Fibroblast of mammary gland (primary cell): ENCODE measurements around the gene PCNA.
A peak's percentile ranks its signal among the peaks of the same experiment; 100 is the strongest.

ENCODE experiments used
- DNase-seq: peaks from one replicate; pipeline ENCODE4 v3.0.0-alpha.2; 2010; ENCODE audit warnings: low read depth
- H3K4me3 ChIP-seq: 2 replicates; pipeline ENCODE4 v1.5.1; 2011; ENCODE audit warnings: low read depth, mild to moderate bottlenecking, low read length, moderate library complexity; ENCODE audit not compliant: control insufficient read depth
- TF ChIP-seq, protein P1 (sequence below): conservative IDR thresholded peaks from 2 replicates; pipeline ENCODE4 v1.5.1; 2011; ENCODE audit warnings: low read depth, low read length, inconsistent platforms; ENCODE audit not compliant: control insufficient read depth, insufficient read depth

The PCNA gene

DNA sequence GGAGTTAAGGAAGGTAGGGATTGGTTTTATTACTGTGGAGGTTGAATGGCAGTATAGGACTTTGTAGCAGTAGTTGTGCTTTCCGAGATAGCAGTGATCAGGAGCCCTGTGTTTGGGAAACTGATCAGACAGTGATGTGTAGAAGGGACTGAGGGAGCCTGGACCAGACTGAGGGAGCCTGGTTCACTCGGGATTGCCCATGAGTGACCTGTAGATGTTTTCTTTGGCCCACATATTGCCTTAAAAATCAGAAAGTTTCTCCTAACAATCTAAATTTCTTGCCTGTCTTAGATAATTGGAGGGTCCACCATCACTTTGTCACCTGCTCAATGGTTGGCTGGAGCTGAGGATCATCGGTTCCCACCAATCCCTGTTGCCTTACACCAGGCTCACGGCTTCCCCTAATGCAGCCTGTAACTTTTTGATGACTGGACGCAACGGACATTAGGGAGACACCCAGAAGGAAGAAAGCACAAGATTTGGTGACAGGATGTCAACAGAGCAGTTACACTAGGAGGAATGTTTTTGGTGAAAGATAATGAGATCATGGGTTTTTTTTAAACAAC, 8.2 kb upstream of the PCNA start:
- H3K4me3 ChIP-seq: peak overlapping the region; percentile 86
- no peak for DNase-seq
- TF ChIP-seq, protein P1, sequence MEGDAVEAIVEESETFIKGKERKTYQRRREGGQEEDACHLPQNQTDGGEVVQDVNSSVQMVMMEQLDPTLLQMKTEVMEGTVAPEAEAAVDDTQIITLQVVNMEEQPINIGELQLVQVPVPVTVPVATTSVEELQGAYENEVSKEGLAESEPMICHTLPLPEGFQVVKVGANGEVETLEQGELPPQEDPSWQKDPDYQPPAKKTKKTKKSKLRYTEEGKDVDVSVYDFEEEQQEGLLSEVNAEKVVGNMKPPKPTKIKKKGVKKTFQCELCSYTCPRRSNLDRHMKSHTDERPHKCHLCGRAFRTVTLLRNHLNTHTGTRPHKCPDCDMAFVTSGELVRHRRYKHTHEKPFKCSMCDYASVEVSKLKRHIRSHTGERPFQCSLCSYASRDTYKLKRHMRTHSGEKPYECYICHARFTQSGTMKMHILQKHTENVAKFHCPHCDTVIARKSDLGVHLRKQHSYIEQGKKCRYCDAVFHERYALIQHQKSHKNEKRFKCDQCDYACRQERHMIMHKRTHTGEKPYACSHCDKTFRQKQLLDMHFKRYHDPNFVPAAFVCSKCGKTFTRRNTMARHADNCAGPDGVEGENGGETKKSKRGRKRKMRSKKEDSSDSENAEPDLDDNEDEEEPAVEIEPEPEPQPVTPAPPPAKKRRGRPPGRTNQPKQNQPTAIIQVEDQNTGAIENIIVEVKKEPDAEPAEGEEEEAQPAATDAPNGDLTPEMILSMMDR: no peak

DNA sequence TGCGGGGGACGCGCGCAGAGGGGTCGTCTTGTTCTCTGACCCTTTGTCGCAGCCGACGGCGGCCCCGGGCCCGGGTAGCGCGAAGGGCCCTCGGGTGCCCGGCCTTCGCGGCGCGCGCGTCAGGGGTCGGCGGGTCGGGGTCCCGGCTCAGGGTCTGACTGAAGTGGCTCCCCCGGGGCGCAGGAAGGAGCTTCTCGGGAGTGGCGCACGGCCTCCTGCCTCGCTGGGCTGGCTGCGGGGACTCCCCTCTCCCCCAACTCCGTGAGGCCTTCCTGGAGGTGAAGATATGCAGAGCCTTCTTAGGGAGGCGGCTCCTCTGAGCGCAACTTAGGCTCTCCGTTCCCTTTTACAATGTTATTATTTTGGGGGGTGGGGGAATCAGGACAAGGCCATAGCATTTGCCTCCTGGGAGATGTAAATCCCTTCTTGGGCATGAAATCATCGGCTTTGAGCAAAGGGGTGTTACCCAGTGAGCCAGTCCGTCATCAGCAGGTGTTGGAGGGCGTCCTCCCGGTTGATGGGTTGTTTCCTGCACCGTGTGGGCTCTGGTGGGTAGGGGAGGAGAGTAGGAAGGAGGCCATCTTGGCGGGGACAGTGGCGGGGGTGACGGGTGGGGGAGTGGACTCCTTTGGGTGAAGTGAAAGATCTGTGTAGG, 7.6 kb upstream of the PCNA start:
- DNase-seq: peak; percentile 55
- TF ChIP-seq, protein P1: no peak

DNA sequence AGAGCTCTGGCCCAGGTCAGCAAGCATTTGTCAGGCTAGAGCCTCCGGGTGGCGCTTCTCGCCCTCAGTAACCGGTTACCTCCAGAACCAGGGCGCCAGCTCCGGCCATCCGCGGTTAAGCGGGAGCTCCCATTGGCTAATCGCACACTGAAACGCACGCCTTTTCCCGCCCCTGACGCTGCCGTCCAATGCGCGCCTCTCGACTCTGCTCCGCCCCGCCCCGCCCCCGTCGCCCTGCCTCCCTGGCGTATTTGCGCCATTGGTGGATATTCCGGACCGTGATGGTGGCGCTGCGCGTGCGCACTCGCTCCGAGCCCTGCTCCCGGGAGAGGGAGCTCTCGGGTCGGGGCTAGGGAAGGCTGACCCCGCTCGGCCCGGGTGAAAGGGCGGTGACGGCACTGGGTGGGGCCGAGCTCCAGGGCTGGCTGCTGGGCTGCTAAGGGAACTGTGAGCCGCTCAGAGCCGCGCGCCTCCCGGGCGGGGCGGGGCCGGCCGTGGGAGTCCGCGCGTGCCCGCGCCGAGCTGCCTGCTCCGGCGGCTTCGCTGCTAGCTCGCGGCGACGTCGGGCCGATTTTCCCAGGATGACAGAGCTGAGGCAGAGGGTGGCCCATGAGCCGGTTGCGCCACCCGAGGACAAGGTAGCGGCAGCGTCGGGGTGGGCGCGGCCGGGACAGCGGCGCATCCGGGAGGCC, 6.9 kb upstream of the PCNA start, which contains the start of gene CDS2:
TSS of gene CDS2 (plus strand) at position 497 of the 692 bp plus-strand sequence. CDS start at position 582, 85 bp downstream.
- peak within 1 kb of the TSS; percentile 86 for H3K4me3 ChIP-seq
- DNase-seq: peak; percentile 97
- TF ChIP-seq, protein P1: peak; percentile 40

More for the DNA sequence above, 7.6 kb upstream of the PCNA start:
- peak overlapping the region; percentile 86 for H3K4me3 ChIP-seq

DNA sequence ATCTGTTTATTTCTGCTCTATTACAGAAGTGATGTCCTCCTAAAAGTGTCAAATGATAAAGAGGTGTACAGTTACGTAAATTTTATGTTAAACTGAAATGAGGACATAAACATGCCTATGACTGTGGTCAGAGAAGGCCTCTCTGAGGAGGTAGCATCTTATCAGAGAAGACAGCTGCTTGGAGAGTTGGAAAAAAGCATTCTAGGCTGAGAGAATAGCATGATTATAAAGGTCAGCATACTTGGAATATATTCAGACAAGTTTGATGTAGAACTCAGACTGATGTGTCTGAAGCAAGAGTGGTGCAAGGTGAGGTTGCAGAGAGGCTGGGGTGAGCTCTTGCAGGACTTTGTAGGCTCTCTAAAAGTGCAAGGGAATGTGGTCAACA, 3.1 kb upstream of the PCNA start:
- DNase-seq: no peak
- TF ChIP-seq, protein P1: no peak
- no peak overlapping the region for H3K4me3 ChIP-seq

DNA sequence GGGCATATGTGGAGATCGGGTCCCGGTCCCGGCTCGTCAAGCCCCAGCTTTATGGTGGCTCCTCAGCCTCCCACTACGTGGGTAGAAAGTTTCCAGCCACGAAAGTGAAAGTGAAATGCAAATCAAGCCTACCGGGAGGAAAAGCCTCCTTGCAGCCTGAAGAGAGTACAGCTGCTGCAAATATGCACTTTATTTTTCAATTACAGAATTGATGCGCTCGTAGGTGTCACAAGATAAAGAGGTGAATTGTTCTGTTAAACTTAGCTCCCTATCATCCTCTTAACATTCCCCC, 373 bp upstream of the PCNA start:
- TF ChIP-seq, protein P1: no peak
- peak overlapping the region; percentile 95 for H3K4me3 ChIP-seq
- DNase-seq: no peak

DNA sequence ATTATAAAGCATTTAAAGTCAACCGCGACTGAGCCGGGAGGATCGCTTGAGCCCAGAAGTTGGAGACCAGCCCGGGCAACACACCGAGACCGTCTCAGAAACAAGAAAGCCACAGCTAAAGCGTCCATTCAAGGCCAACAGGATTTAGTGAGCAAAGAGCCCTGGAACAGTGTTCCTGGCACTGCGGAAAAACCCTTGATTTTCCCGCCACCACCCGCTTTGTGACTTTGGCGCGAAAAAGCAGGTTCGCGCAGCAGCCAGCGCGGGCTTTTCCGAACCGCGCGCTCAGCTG, 669 bp downstream of the PCNA start:
- peak overlapping the region; percentile 95 for H3K4me3 ChIP-seq
- TF ChIP-seq, protein P1: no peak
- no peak for DNase-seq
